ENCODE measurements around the gene CHN2. TPM values are rescaled to one million over a fixed set of nuclear protein-coding genes. Genes with fewer than 3 reads are reported as not detected.

CHN2 gene
- total and polyA plus RNA-seq, 10 donors = 4.2 to 52.0 (median 28.5) TPM

DNA sequence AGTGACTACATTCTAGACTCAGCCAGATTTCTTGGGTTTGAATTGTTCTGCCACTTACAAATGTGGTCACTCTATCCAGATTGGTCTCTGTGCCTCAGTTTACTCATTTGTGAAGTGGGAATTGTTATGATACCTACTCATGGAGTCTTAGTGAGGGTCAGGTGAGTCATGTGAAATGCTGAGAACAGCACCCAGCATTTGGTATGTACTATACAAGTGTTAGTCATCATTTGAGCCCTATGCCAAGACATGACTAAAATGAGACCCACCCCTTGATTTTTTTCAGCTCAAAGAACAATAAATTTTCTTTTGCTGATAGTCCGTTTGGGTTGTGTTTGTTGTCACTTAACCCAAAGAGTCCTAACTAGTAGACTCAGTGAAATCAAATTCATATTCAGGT lies 92.8 kb downstream of the CHN2 start:
- H3K4me1 ChIP-seq = peaks cover 0 to 49% (median 3%) of the 10 kb centered on the region in 6 donors

DNA sequence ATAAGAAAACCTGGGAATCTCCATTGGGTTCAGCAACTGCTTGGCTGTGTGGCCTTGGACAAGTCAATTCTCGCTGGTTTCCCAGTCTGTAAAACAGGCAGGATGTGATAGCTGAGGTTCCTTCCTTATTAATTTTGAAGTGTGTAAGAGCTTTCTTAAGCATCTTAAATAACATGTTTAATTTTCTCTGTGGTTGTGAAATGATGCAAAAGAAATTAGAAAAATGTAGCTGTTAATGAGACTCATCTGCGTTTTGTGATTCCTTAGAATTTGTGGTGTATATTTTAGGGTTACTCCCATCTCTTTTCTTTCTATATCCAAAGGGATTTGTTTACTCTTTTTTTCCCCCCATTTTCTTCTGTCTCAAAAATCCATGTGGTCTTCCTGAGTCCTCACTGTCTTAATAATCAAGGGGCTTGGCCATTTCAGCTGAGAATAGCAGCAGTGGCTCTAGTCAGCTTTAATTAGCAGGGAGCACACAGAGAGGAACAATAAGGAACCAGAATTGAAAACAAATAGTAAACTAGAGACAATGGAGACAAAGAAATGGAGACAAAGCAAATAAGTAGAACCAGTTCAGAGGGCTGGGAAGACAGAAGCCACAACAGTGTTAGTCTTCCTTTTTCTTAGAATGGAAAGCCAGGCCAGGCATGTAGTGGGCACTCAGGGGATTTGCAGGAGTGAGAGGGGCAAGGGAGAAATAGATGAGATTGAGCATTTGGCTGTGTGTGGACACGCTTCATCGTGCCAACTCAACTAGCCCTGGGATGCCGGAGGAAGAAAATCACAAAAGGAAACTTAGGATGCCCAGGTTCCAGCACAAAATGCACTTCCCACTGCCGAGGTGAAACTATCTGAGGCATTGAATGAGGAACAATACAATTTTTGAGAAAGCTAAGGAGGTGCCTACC lies 93.9 kb downstream of the CHN2 start:
- no peak for DNase-seq
- H3K27ac ChIP-seq = no peak overlapping the region
- peaks cover 0 to 41% (median 3%) of the 10 kb centered on the region in 6 donors for H3K4me1 ChIP-seq
- TF ChIP-seq, protein P1, sequence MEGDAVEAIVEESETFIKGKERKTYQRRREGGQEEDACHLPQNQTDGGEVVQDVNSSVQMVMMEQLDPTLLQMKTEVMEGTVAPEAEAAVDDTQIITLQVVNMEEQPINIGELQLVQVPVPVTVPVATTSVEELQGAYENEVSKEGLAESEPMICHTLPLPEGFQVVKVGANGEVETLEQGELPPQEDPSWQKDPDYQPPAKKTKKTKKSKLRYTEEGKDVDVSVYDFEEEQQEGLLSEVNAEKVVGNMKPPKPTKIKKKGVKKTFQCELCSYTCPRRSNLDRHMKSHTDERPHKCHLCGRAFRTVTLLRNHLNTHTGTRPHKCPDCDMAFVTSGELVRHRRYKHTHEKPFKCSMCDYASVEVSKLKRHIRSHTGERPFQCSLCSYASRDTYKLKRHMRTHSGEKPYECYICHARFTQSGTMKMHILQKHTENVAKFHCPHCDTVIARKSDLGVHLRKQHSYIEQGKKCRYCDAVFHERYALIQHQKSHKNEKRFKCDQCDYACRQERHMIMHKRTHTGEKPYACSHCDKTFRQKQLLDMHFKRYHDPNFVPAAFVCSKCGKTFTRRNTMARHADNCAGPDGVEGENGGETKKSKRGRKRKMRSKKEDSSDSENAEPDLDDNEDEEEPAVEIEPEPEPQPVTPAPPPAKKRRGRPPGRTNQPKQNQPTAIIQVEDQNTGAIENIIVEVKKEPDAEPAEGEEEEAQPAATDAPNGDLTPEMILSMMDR (IDR thresholded peaks at IDR 0.05 in 8 of 11, conservative IDR thresholded peaks at IDR 0.05 in 3 of 11) = no peak
- TF ChIP-seq POLR2A (IDR thresholded peaks at IDR 0.05) (no peak), POLR2AphosphoS5 (IDR thresholded peaks at IDR 0.05) (no peak)
- no peaks in the 10 kb centered on the region for H3K9me3 ChIP-seq
- intact Hi-C loops (cut with DNase I; ENCODE audit: low total_unique reads) = no loop called here
- WGBS, 5 donors = 71 to 81% (median 76%) methylated on average over 6 of the region's 6 CpGs
- H3K36me3 ChIP-seq = no peaks in the 10 kb centered on the region
- no peaks in the 10 kb centered on the region for H3K27me3 ChIP-seq (replicated peaks in 1 of 7)
- no peak overlapping the region for H3K4me3 ChIP-seq

More for the DNA sequence above, 92.8 kb downstream of the CHN2 start:
- Histone ChIP-seq H3K27ac (no peak overlapping the region), H3K4me3 (no peak overlapping the region), H3K36me3 (no peaks in the 10 kb centered on the region), H3K9me3 (no peaks in the 10 kb centered on the region), H3K27me3 (replicated peaks in 1 of 7) (no peaks in the 10 kb centered on the region)
- TF ChIP-seq, protein P1 (IDR thresholded peaks at IDR 0.05 in 8 of 11, conservative IDR thresholded peaks at IDR 0.05 in 3 of 11) = no peak
- TF ChIP-seq POLR2AphosphoS5 (IDR thresholded peaks at IDR 0.05) (no peak), POLR2A (IDR thresholded peaks at IDR 0.05) (no peak)
- intact Hi-C loops (cut with DNase I; ENCODE audit: low total_unique reads) = no loop called here
- DNase-seq = no peak
- 53 to 94% (median 60%) methylated on average over 1 of the region's 1 CpG for WGBS, 5 donors

DNA sequence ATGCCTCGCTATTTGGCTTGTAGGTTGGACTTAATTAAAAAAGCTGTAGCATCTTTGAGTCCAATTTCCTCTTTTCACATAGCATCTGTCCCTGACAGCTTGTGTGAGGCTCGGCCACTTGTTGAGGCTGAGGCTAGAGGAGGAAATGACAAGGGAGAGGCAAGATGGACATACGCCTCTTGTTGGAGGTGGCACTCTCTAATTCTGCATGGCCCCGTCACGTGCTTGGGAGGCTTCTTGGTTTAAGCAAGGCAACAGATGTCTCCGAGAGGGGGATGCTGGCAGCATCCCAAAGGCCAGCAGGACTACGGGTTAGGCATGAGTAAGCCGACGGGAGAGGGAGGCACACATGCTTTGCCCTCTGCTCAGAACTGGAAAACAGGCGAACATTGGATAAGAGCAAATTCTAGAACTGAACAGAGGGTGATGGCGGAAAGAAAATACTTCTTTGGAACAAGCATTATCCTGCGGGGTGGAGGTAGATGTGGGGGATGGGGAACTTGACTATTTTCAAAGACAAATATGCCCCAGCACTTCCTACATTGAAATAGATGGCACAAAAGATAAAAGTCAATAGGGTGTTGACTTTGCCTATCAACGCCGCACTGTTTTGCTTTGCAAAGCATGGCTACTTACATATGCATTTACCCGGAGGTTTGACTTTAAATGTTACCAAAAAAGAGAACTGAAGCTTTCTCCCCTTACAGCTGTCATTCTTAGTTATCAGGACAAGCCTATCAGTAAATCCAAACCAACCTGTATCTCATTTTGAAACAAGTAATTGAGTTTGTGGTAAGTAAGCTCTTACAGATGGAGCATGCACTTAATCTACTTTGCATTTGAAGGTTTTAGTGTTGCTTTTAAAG lies 94.8 kb downstream of the CHN2 start:
- DNase-seq = peak; percentile 76
- Histone ChIP-seq H3K9me3 (no peaks in the 10 kb centered on the region), H3K36me3 (no peaks in the 10 kb centered on the region), H3K27me3 (replicated peaks in 1 of 7) (no peaks in the 10 kb centered on the region), H3K4me1 (peaks cover 0 to 40% (median 3%) of the 10 kb centered on the region in 6 donors), H3K4me3 (no peak overlapping the region), H3K27ac (no peak overlapping the region)
- no peak for TF ChIP-seq POLR2A (IDR thresholded peaks at IDR 0.05)
- TF ChIP-seq, protein P1 (IDR thresholded peaks at IDR 0.05 in 8 of 11, conservative IDR thresholded peaks at IDR 0.05 in 3 of 11) = no peak
- peak in 1 of 3 donors; percentile 14 for TF ChIP-seq POLR2AphosphoS5 (IDR thresholded peaks at IDR 0.05)
- intact Hi-C loops (cut with DNase I; ENCODE audit: low total_unique reads) = no loop called here
- whole genome bisulfite sequencing, 5 donors = 46 to 62% (median 56%) methylated on average over 15 of the region's 15 CpGs

Measured in spleen (tissue), 11 donors.